Measurements from ENCODE around the gene NPFF. TPM values are rescaled to one million over a fixed set of nuclear protein-coding genes. Genes with fewer than 3 reads are reported as not detected.

NPFF gene
- total and polyA plus RNA-seq, 2 of the 13 experiments (the other 11 are each of a cell fraction or from before 2014, with no cell fraction given): not detected

DNA sequence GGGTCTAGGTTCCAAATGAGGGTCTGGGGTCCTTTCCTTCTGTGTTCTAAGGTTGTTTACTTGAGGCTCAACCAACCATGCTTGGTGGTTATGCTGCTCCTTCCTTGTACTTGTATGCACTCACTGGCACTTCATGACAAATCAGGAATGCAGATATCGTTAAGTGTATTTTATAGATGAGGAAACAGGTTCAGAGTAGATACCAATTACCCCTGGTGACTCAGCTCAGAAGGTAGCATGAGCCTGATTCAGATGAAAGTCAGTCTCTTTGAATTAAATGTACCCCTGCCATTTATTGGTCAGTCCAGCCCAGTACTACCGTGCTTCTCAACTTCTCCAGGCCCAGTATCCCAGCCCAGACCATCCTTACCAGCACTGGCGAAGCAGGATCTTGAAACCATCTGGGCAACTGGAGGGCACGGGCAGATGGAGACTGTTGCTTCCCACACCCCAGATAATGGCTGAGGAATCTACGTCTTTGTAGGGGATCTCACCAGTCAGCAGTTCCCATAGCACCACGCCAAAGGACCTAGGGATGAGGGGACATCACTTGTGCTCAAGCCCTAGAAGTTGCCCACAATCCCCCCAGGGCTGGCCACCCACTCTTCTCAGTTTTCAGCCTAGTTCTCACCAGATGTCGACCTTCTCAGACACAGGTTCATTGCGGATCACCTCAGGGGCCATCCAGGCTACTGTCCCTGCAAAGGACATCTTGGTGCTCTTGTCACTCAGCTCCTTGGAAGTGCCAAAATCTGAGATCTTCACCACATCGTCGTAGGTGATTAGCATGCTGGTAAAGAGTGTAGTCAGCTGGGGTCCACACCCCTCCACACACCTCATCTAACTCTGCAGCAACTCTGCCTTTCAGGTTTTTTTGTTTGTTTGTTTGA is 22.4 kb downstream of the NPFF start (continued):
- TF ChIP-seq MZF1 (CRISPR knock-in tag; IDR thresholded peaks at IDR 0.05; ENCODE audit: borderline replicate concordance) (no peak), ZNF549 (CRISPR knock-in tag; IDR thresholded peaks at IDR 0.05) (no peak), ATF7 (IDR thresholded peaks at IDR 0.05) (no peak), ATF7 (CRISPR knock-in tag; IDR thresholded peaks at IDR 0.05) (no peak)

- ChIA-PET POLR2A (interaction anchor here (1.0 to 4.2 kb wide), 4 partner anchors 8 to 24 kb away, joined by 3 to 58 read pairs (median 16); partner anchors contain the start of genes MAP3K12 and TARBP2), CTCF (ENCODE audit: low intra/inter-chr PET ratio, low total read pairs) (no interaction called here)
- intact Hi-C loops (cut with micrococcal nuclease; ENCODE audit: unreplicated experiment): no loop called here
- Histone ChIP-seq H3K9me3 (ENCODE audit: low read length) (no peaks in the 10 kb centered on the region), H2AFZ (ENCODE audit: low read length) (no peak overlapping the region), H3K36me3 (replicated peaks in 1 of 2; ENCODE audit: control insufficient read depth in 1 of 2, insufficient read depth in 2 of 2, low read length in 2 of 2) (peaks cover 9 to 32% of the 10 kb centered on the region in 2 experiments), H3K79me2 (ENCODE audit: insufficient read depth, low read length) (no peaks in the 10 kb centered on the region), H3K27me3 (ENCODE audit: control insufficient read depth in 1 of 2, insufficient read depth in 2 of 2, low read length in 2 of 2) (no peaks in the 10 kb centered on the region), H4K20me1 (ENCODE audit: insufficient read depth, low read length) (peaks cover 7% of the 10 kb centered on the region; the same call in 1 of the 2 replicates), H3K9ac (ENCODE audit: insufficient read depth, low read depth, low read length) (no peak overlapping the region), H3K4me3 (replicated peaks in 1 of 3; ENCODE audit: insufficient read depth in 1 of 3, low read depth in 2 of 3, low read length in 3 of 3) (no peak overlapping the region), H3K4me1 (ENCODE audit: insufficient read depth, low read length) (no peaks in the 10 kb centered on the region), H3K27ac (ENCODE audit: extremely low read length, insufficient read depth, low read length) (no peak overlapping the region), H3K4me2 (ENCODE audit: low read depth, low read length) (no peak overlapping the region)
- BruUV-seq (replicated peaks): no TSS peak
- ATAC-seq (no peak), FAIRE-seq (no peak), DNase-seq (ENCODE audit: low spot score) (no peak)
- in situ Hi-C loops (cut with HindIII; ENCODE audit: extremely low pct_ligation_motif_present, low pct_unique_long_range_greater_than_20kb): no loop called here
- WGBS (ENCODE audit: low lambda C conversion rate): 97% methylated on average over 4 of the region's 4 CpGs
- TF ChIP-seq THYN1 (CRISPR knock-in tag; IDR thresholded peaks at IDR 0.05; ENCODE audit: borderline replicate concordance, low read depth) (no peak), RBM22 (optimal IDR thresholded peaks at IDR 0.05; ENCODE audit: low read length) (peak; percentile 8), ZNF772 (CRISPR knock-in tag; IDR thresholded peaks at IDR 0.05) (no peak), REPIN1 (CRISPR knock-in tag; IDR thresholded peaks at IDR 0.05; ENCODE audit: borderline replicate concordance, low read depth) (0 out of 2 replicates have a peak, but pooled peaks have one; percentile 5), ZNF629 (CRISPR knock-in tag; conservative IDR thresholded peaks at IDR 0.05) (no peak), POLR2G (IDR thresholded peaks at IDR 0.05; ENCODE audit: low read depth, low read length) (peak; percentile 22), MBD4 (IDR thresholded peaks at IDR 0.05; ENCODE audit: borderline replicate concordance, low read length) (no peak), POLR2A (IDR thresholded peaks at IDR 0.05; ENCODE audit: insufficient read depth in 1 of 2, low read depth in 2 of 2, low read length in 2 of 2) (no peak; a peak in 1 of 4 replicates), MATR3 (CRISPR knock-in tag; IDR thresholded peaks at IDR 0.05) (no peak)
- TF ChIP-seq, protein P1, sequence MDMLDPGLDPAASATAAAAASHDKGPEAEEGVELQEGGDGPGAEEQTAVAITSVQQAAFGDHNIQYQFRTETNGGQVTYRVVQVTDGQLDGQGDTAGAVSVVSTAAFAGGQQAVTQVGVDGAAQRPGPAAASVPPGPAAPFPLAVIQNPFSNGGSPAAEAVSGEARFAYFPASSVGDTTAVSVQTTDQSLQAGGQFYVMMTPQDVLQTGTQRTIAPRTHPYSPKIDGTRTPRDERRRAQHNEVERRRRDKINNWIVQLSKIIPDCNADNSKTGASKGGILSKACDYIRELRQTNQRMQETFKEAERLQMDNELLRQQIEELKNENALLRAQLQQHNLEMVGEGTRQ (IDR thresholded peaks at IDR 0.05; ENCODE audit: low read depth, low read length): no peak
- TF ChIP-seq, protein P1 (CRISPR knock-in tag; IDR thresholded peaks at IDR 0.05; ENCODE audit: borderline replicate concordance): no peak
Measured at GRCh38 chr12:53483979-53484377, 23.3 kb downstream of the NPFF start.
